Brain microvascular endothelial cell (primary cell): ENCODE data around the gene PTCH1.

Experiments used
- DNase-seq: peaks from one replicate; pipeline ENCODE4 v3.0.0-alpha.2; 2020
- H3K27ac ChIP-seq: fragments of 250-450 bp; sonication (Bioruptor Pico); 2 replicates; pipeline ENCODE4 v1.5.1; 2020; ENCODE audit warnings: mild to moderate bottlenecking, moderate library complexity
- H3K27me3 ChIP-seq: fragments of 250-450 bp; sonication (Bioruptor Pico); replicated peaks from 2 replicates; pipeline ENCODE4 v1.5.1; 2020; ENCODE audit warnings: mild to moderate bottlenecking
- H3K36me3 ChIP-seq: fragments of 250-450 bp; sonication (Bioruptor Pico); replicated peaks from 2 replicates; pipeline ENCODE4 v1.5.1; 2020; ENCODE audit warnings: mild to moderate bottlenecking
- H3K4me3 ChIP-seq: 2 replicates; pipeline ENCODE4 v1.5.1; 2011; ENCODE audit warnings: low read depth, mild to moderate bottlenecking, control low read depth, low read length, moderate library complexity
- CTCF ChIP-seq: IDR thresholded peaks from 2 replicates; pipeline ENCODE4 v1.5.1; 2011; ENCODE audit warnings: low read depth, mild to moderate bottlenecking, moderate library complexity, low read length, control low read depth, inconsistent platforms; ENCODE audit errors: missing control alignments
- in situ Hi-C: cut with HindIII; loops from 2 replicates; pipeline ENCODE4 v1.10.0; 2017; ENCODE audit warnings: low sequenced_read_pairs, low pct_ligation_motif_present

PTCH1 gene

GRCh38 chr9:95508242-95508967 lies 8.4 kb downstream of the PTCH1 start:
- in situ Hi-C loops: no loop called here
- H3K27ac ChIP-seq: no peak overlapping the region
- peak overlapping the region; percentile 77 for H3K4me3 ChIP-seq
- no peak for DNase-seq
- H3K27me3 ChIP-seq: no peaks in the 10 kb centered on the region
- no peaks in the 10 kb centered on the region for H3K36me3 ChIP-seq
- TF ChIP-seq CTCF: no peak

DNA sequence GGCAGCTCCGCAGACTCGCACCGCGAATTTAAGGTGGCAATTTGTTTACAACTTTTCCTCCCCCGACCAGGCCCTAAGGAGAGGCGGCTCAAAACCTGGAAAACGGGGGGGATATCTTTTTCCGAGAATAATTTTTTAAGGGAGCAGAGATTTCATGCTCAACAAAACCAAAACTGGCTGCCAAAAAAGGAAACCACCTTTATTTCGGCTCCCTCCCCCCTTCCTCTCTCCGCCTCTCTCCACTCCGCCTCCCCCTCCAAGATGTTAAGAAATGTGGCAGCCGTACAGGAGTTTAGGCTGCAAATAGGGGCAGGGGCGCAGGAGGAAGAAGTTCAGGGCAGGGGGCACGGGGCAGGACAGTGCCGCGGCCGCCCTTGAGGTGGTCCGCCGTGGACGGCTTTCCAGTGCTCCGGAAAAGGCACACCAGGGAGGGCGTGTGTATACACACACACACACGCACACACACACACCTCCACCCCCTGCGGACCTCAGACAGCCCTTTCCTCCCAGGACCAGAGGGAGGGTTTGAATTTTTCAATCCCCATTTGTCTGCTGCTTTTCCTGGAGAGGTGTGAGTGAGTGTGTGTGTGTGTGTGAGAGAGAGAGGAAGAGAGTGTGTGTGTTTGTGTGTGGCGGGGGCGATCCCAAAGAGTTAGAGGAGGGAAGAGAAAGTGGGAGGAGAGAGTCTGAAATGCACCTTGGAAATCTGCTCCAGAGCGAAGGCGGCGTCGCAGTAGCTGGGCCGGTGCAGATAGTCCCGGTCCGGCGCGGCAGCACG lies 9.1 kb downstream of the PTCH1 start:
- peak overlapping the region; percentile 33 for H3K27ac ChIP-seq
- no peak for DNase-seq
- peak overlapping the region; percentile 77 for H3K4me3 ChIP-seq
- no peak for TF ChIP-seq CTCF
- H3K27me3 ChIP-seq: no peaks in the 10 kb centered on the region
- H3K36me3 ChIP-seq: no peaks in the 10 kb centered on the region
- in situ Hi-C loops: no loop called here

GRCh38 chr9:95506678-95507463 lies 9.9 kb downstream of the PTCH1 start:
- peak; percentile 46 for DNase-seq
- Histone ChIP-seq H3K36me3 (no peaks in the 10 kb centered on the region), H3K27ac (peak overlapping the region; percentile 42), H3K4me3 (peak overlapping the region; percentile 77), H3K27me3 (no peaks in the 10 kb centered on the region)
- in situ Hi-C loops: no loop called here
- peak; percentile 20 for TF ChIP-seq CTCF

DNA sequence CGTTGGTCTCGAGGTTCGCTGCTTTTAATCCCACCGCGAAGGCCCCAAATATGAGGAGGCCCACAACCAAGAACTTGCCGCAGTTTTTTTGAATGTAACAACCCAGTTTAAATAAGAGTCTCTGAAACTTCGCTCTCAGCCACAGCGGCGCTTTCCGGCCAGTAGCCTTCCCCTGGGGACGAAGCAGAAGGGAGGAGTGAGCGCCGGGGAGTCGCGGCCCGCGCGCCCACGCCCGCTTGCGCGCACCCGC lies 10.4 kb downstream of the PTCH1 start:
- Histone ChIP-seq H3K36me3 (no peaks in the 10 kb centered on the region), H3K27me3 (no peaks in the 10 kb centered on the region), H3K27ac (peak overlapping the region; percentile 42), H3K4me3 (peak overlapping the region; percentile 77)
- no peak for DNase-seq
- in situ Hi-C loops: no loop called here
- peak; percentile 1 for TF ChIP-seq CTCF

- Histone ChIP-seq H3K36me3 (no peaks in the 10 kb centered on the region), H3K27ac (peak overlapping the region; percentile 42), H3K27me3 (no peaks in the 10 kb centered on the region), H3K4me3 (peak overlapping the region; percentile 77)
- TF ChIP-seq CTCF: no peak
- no peak for DNase-seq
- in situ Hi-C loops: no loop called here
These were observed 10.9 kb downstream of the PTCH1 start for GRCh38 chr9:95505717-95506427.
